ENCODE results near the gene TAF1C. TPM values are rescaled to one million over a fixed set of nuclear protein-coding genes. Genes with fewer than 3 reads are reported as not detected.
A peak's percentile ranks its signal among the peaks of the same experiment; 100 is the strongest.

Gene TAF1C
- polyA plus RNA-seq, 2 of the 4 experiments (the other 2 are of a cell fraction): 13.2 to 38.6 TPM

GRCh38 chr16:84144859-84145639, 41.8 kb downstream of the TAF1C start, which contains the start of the genes DNAAF1 and HSDL1:
Gene DNAAF1, plus strand, starts transcription at chr16:84145308. Its CDS starts 133 bp downstream, at chr16:84145441.
Gene HSDL1, minus strand, starts transcription at chr16:84145177. Its CDS starts 13,856 bp downstream, at chr16:84131321.
- ChIA-PET CTCF (interaction anchor here (0.6 to 1.4 kb wide), 6 partner anchors 13 to 60 kb away, joined by 3 to 5 read pairs (median 4); partner anchors contain the start of genes MBTPS1 and TAF1C), POLR2A (interaction anchor here (0.6 to 1.2 kb wide), 4 partner anchors 10 to 42 kb away, joined by 3 to 9 read pairs (median 4); partner anchors contain the start of genes MBTPS1 and TAF1C)
- DNase-seq (ENCODE audit: low read depth in 1 of 2, low spot score in 1 of 2) (peak; percentile 83 to 87), ATAC-seq (peak; percentile 82 to 85), FAIRE-seq (no peak)
- Histone ChIP-seq H3K9me3 (no peaks in the 10 kb centered on the region), H3K4me1 (peaks cover 5% of the 10 kb centered on the region; the same call in 1 of the 3 replicates), H3K4me2 (peak within 1 kb of the TSS; percentile 92), H3K4me3 (peak within 1 kb of the TSS; percentile 82), H3K27ac (peak within 1 kb of the TSS; percentile 77 to 95)
- 3% methylated on average over 13 of the region's 89 CpGs for WGBS (ENCODE audit: missing lambda C conversion rate)
- TF ChIP-seq HES2 (IDR thresholded peaks at IDR 0.05) (no peak), KDM5A (IDR thresholded peaks at IDR 0.05) (no peak), CHD4 (IDR thresholded peaks at IDR 0.05; ENCODE audit: borderline replicate concordance) (no peak), CBX2 (IDR thresholded peaks at IDR 0.05; ENCODE audit: borderline replicate concordance, low read depth) (no peak), GATA3 (IDR thresholded peaks at IDR 0.05; ENCODE audit: borderline replicate concordance) (no peak), HEYL (CRISPR knock-in tag; IDR thresholded peaks at IDR 0.05) (no peak), RNF2 (IDR thresholded peaks at IDR 0.05; ENCODE audit: borderline replicate concordance, low read depth) (no peak), TFCP2L1 (CRISPR knock-in tag; IDR thresholded peaks at IDR 0.05) (no peak), E2F6 (IDR thresholded peaks at IDR 0.05; ENCODE audit: borderline replicate concordance, low read depth) (no peak), FOSB (CRISPR knock-in tag; IDR thresholded peaks at IDR 0.05) (no peak), BCL3 (IDR thresholded peaks at IDR 0.05) (peak; percentile 72; the same call in 2 of the 3 replicates), SREBF2 (IDR thresholded peaks at IDR 0.05) (no peak), POLR2AphosphoS2 (conservative IDR thresholded peaks at IDR 0.05; ENCODE audit: low read length) (no peak), BHLHE40 (IDR thresholded peaks at IDR 0.05; ENCODE audit: low read depth, low read length) (0 out of 2 replicates have a peak, but pooled peaks have one; percentile 32), RCOR1 (IDR thresholded peaks at IDR 0.05; ENCODE audit: low read depth, low read length) (no peak), TP53 (CRISPR knock-in tag; IDR thresholded peaks at IDR 0.05) (no peak), SMC3 (IDR thresholded peaks at IDR 0.05) (no peak), JUNB (IDR thresholded peaks at IDR 0.05) (no peak), ZFP36 (IDR thresholded peaks at IDR 0.05; ENCODE audit: borderline replicate concordance, partially characterized antibody) (no peak), CEBPB (IDR thresholded peaks at IDR 0.05) (no peak), POLR2A (IDR thresholded peaks at IDR 0.05; ENCODE audit: low read length) (peak; percentile 78), MAX (IDR thresholded peaks at IDR 0.05) (peak; percentile 41; the same call in 1 of the 2 replicates), MYC (IDR thresholded peaks at IDR 0.05; ENCODE audit: borderline replicate concordance, low read length) (no peak), RAD21 (conservative IDR thresholded peaks at IDR 0.05 in 1 of 2, IDR thresholded peaks at IDR 0.05 in 1 of 2) (no peak), JUN (IDR thresholded peaks at IDR 0.05) (peak in 1 of 2 experiments; percentile 48; a peak in 1 of 5 replicates), EHMT2 (IDR thresholded peaks at IDR 0.05; ENCODE audit: low read depth) (no peak), CTCF (IDR thresholded peaks at IDR 0.05) (no peak), KDM1A (IDR thresholded peaks at IDR 0.05; ENCODE audit: low read depth) (0 out of 2 replicates have a peak, but pooled peaks have one; percentile 6), RARB (CRISPR knock-in tag; IDR thresholded peaks at IDR 0.05) (no peak), ZNF302 (CRISPR knock-in tag; IDR thresholded peaks at IDR 0.05) (no peak), USF2 (IDR thresholded peaks at IDR 0.05) (no peak), FOSL2 (IDR thresholded peaks at IDR 0.05) (no peak), FOSL2 (CRISPR knock-in tag; IDR thresholded peaks at IDR 0.05) (no peak), EP300 (IDR thresholded peaks at IDR 0.05) (no peak), NFE2L2 (conservative IDR thresholded peaks at IDR 0.05; ENCODE audit: low read length) (no peak), HOXB13 (CRISPR knock-in tag; IDR thresholded peaks at IDR 0.05; ENCODE audit: low read depth) (no peak), ZSCAN20 (CRISPR knock-in tag; IDR thresholded peaks at IDR 0.05) (no peak), CBX8 (IDR thresholded peaks at IDR 0.05) (no peak), HOXB5 (CRISPR knock-in tag; IDR thresholded peaks at IDR 0.05) (no peak)
